Activated CD4-positive, alpha-beta T cell treated with anti-CD3 and anti-CD28 coated beads for 48 hours (primary cell): ENCODE data around the gene RBM44.
A peak's percentile ranks its signal among the peaks of the same experiment; 100 is the strongest.
"Not testable (repeated sequence)": the region's sequence is repeated elsewhere in the genome, so short reads cannot be mapped to it uniquely, and the experiment has no call there.

Experiments used
- DNase-seq: peaks from one replicate; pipeline ENCODE4 v3.0.0-alpha.2; 2020

Gene RBM44, protein sequence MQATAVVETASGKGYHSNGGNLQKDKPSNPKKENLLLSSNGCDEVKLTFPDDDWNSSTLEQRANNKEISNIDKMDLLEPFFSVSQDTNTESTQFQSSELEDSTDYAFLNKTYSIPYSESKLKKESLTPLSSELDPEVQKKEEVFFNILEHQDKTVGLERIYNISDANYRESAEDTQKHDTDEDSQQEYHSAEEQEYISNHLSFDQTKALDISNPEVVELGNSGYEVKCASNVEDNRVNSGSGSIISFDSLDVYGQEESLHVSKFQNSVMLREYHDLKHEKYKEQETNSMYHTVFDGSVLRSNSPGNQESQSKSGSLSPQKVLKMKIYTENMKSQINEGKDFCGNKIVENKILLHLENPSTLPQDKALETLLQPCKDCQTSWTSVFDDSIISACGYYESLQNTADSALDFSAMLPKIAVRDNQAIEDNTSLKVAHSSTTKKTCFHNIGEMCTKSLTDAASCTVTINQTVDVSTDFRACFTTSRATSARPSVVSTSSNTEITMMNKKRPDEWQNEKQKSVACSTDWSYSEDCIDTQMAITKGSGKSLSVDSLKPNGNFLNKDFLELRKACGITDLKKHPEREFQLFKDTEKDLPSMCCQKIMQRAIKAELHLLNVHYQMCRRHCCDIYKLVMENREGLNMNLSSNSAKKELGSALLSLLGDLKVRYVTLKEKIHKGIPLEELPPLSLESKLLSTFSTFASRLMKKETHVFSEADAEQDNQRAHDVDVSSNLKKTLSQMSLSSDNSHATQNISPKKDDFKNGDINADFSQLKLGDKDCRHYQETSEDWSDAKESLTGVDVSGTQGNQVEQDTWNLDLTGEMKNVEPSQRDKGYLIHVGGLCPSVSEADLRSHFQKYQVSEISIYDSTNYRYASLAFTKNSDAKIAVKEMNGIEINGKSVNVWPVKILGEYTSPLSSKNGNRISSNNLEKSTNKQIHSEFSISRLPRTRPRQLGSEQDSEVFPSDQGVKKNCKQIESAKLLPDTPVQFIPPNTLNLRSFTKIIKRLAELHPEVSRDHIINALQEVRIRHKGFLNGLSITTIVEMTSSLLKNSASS

DNA sequence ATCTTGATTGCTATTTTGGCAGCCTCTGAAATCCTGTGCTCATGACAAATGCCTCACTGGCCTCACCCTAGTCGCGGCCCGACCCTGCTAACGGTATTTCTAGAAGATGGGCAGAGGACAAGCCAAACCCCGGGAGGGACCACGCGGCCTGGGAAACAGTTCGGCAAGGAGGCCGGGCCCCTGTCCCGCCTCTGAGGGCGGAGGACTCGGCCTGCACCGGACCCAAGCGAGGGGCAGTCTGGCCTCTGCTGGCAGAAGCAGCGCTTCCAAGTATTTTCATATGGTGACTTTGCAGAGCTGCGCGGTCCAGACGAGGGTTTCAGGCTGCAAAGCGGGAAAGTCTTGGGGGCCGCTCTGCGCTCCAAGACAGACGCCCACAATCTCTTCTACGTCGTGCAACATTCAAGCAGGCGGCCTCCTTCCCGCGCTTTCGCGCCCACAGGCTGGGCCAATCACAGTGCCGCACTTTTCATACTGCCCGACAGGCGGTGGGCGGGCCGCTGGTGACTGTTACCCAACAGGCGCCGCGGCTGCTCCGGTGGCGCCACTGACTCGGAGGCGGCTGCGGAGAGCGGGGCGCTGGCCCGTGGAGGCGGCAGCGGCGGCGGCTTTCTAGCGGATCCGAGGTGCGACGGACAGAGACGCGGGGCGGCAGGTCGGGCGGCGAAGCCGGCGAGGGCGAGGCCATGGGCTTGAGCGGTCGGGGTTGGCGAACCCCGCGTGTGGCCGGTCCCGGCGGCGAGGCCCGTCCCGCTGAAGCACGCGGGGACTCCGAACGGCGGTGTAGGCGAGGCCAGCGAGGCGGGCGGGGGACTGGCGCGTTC, at the start of gene RBM44:
TSS of gene RBM44 (plus strand) at position 544 of the 824 bp plus-strand sequence. CDS start 14,831 bp downstream, outside the sequence.
- DNase-seq = no peak

DNA sequence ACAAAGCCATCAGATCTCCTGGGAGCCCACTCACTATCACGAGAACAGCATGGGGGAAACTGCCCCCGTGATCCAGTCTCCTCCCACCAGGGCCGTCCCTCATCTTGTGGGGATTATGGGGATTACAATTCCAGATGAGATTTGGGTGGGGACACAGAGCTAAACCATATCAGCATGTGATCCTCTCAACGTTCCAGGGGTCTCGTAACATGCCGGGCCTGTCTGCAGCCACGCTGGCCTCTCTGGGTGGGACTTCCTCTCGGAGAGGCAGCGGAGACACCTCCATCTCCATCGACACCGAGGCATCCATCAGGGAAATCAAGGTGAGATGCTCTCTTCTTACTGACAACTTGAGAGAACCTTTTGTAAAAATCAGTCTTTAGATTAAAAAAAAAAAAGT, 49.6 kb upstream of the RBM44 start:
- no peak for DNase-seq

DNA sequence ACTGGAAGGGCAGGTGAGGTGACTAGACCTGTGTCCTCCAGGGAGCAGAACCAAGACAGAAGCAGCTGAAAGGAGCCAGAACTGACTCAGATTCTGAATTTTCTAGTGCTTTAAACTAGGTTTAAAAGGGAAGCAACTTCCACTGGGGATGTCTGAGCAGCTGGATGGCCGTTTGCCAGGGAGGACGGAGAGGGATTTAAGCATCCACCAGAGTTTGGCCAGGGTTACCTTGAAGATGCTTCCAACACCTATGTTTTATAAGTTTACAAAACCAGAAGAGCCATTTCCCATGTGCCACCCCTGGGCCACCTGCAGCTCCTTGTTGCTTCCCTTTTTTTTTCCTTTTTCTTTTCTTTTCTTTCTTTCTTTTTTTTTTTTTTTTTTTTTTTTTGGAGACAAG, 48.6 kb upstream of the RBM44 start:
- no peak for DNase-seq

DNA sequence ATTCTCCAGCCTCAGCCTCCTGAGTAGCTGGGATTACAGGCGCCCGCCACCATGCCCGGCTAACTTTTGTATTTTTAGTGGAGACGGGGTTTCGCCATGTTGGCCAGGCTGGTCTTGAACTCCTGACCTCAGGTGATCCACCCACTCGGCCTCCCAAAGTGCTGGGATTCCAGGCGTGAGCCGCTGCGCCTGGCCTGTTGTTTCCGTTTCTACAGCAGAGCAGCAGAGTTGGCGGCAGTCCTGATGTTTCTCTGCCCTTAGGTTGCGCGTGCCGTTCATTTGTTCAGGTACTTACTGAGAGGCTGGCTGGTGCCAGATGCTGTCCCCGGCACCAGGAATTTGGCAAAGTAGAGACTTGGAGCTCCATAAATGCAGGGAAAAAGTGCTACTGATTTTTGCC, 48.1 kb upstream of the RBM44 start:
- DNase-seq = not testable (repeated sequence)

DNA sequence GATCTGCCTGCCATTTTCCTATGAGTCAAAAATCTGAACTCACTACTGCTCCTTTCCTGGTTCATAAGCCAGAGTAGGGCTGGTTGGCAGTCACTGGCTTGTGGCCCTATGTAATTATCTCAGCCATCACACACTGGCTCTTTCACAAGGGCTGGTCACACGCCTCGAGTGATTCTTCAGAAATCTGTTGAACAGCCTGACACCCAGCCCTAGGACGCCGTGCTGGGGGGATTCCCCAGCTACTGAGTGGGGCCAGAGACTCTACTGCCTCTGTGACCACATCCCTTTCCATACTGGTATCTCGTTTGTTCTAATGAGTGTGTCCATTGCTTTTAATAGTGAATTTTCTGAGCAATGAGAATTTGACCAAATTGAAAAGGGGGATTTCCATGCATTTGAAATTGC, 45.8 kb upstream of the RBM44 start:
- peak; percentile 47 for DNase-seq

DNA sequence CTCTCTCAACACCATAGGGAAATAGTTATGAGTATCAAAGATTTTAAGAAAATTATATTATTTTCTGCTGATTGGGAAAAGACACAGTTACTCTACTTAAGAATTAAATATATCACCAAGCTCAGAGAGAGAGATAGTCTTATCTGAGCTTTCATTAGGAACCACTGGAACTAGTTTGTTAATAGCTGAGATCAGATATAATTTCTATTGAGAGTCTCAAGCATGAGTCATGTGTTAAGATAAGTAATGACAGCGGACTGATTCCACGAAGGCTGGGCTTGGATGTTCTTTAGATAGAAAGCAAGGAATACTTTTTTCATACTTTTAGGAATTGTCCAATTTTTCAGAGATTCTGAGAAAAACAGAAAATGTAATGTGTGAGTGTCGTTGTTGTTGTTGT, 44.4 kb upstream of the RBM44 start:
- no peak for DNase-seq

DNA sequence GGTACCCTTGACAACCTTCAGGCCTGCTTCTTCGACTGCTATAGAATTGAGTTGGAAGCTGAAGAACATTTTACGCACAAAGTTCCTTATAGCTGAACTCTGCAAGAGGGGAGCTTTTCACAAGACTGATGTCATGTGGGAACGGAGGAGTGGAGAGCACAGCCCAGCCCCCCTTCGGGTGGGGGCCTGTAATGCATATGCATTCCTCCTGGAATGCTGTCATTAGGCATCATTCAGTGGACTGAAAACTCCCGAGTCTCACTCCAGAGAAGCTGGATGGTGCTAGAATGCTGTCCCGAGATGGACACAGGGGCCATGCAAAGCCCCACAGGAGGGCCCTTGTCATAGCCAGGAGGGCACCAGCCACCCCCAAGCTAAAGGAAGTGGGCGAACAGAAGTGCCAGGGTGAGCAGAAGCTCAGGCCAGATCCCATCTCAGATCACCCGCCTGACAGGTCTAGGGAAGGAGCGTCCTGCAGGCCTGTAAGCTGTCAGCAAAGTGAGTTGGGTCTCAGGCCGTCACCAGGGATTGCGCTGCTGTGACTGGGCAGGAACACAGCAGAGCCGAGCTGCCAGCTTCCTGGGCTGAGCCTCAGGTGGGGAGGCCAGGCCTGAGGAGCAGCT, 43.8 kb upstream of the RBM44 start:
- DNase-seq = no peak

DNA sequence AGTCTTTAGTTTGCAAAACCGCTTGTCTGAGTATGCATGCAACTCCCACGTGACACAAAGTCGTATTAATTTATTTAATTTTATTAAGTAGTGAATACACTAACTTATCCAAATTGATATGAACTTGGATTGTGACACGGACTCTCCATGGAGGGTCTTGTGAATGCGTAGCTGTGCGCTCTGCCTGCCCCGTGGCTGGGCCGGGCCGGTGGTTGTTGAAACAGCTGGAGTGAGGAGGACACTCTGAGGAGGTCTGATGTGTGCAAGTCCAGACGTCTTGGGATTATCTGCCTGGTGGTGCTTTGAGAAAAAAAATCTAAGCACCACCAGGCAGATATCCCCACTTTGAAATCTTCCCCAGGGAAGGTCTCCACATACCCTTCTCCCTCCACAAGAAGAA, 41.0 kb upstream of the RBM44 start:
- DNase-seq = no peak

DNA sequence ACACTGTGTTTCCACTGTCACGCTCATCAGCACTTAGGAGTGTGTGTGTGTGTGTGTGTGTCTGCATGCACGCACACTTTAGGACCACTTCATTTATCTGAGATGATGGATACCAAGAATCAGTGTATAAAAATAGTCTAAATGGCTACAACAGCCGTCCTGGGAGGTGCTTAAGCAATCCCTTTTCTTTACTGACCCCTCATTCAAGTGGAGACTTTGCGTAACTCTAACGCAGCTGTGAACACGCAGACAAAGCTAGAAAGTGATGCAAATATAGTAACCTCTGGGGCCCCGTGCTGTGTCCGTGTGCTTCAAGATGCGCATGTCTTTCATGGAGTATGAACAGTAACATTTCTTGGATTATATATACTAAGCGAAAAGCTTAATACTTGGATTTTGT, 40.4 kb upstream of the RBM44 start:
- no peak for DNase-seq

DNA sequence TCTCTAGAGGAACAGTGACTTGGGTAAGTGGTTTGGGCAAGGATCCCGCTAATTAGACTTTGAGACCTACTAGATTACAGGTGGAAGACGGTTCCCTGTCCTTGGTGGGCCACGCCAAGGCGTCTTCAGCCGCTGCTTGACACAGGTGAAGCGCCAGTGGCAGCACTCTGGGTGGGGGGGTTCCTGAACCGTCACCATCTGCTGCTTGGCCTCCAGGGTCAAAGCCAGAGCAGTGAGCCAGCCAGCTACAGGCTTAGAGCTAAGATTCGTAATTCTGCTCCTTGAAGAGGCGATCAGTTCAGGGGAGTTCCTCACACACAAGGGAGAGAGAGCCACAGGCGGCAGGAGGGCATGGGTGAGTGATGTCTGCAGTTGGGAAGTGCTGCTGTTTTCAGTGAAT, 39.4 kb upstream of the RBM44 start:
- DNase-seq = no peak

DNA sequence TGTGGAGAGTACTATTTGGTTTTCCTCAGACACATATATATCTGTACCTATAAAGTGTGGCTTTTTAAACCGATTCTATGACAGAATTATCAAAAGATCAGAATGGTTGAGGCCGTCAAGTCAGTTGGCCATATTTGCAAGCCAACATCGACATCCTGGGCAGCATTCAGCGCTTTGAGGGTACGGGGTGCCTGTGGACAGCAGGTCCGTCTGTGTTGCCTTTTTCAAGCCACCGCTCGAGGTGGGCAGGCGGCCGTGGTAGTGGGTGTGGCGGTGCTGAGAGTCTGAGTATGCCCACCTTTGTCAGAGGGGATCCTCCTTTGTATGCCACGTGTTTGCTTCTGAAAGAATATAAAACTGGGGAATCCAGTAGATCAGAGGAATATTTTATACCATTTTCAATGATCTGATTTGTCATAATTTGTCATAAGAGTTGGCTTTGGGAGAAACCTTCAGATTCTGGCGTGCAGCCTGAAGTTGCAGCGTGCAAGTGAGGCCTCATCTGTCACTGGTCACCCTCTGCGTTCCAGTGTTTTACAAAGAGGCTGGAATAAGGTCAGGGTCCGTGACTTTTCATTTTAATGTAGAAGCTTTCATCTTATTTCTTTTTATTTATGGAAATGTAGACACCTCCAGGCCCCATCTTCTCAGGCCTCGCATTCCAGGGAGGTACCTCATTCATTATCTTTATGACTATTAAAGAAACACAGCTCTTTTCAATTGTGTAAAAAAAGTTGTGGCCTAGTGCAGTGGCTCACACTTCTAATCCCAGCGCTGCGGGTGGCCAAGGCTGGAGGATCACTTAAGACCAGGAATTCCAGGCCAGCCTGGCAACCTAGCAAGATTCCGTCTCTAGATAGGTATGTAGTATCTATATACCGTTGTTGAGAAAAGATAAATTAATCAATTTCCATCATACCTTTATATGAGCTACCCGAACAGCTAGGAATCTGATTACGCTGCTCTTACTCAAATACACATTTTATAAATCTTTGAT, 37.8 kb upstream of the RBM44 start:
- no peak for DNase-seq

DNA sequence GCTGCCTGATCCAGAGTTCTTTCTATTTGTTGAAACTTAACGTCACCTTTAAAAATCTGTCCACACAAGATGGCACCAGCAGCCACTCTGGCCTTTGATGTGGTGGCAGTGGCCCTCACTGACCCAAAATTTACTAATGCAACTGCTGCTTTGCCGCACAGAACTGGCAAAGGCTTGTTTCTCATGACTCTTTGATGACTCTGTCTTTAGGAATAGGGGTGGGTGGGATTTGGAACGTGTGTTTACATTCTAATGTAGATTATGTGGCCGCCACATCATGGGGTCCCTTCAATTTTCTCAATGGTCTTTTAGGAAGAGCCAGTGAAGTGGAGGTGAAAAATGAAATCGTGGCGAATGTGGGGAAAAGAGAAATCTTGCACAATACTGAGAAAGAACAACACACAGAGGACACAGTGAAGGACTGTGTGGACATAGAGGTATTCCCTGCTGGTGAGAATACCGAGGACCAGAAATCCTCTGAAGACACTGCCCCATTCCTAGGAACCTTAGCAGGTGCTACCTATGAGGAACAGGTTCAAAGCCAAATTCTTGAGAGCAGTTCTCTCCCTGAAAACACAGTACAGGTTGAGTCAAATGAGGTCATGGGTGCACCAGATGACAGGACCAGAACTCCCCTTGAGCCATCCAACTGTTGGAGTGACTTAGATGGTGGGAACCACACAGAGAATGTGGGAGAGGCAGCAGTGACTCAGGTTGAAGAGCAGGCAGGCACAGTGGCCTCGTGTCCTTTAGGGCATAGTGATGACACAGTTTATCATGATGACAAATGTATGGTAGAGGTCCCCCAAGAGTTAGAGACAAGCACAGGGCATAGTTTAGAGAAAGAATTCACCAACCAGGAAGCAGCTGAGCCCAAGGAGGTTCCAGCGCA, 36.0 kb upstream of the RBM44 start:
- DNase-seq = not testable (repeated sequence)

DNA sequence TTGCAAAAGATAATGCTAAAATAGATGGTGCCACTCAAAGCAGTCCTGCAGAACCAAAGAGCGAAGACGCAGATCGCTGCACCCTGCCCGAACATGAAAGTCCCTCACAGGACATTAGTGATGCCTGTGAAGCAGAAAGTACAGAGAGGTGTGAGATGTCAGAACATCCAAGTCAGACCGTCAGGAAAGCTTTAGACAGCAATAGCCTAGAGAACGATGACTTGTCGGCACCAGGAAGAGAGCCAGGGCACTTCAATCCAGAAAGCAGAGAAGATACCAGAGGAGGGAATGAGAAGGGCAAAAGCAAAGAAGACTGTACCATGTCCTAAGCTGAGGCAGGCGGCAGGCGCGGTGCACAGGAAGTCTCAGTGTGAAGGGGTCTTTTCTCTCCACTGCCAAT, 34.8 kb upstream of the RBM44 start:
- DNase-seq = no peak

DNA sequence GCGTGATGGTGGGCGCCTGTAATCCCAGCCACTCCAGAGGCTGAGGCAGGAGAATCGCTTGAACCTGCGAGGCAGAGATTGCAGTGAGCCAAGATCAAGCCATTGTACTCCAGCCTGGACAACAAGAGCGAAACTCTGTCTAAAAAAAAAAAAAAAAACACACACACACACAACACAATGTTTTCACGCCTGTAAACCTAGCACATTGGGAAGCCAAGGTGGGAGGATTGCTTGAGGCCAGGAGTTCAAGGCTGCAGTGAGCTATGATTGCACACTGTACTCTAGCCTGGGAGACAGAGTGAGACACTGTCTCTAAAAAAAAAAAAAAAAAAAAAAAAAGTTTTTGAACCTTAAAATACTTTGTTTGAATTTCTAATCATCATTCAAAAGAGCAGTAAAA, 33.5 kb upstream of the RBM44 start:
- DNase-seq = not testable (repeated sequence)

DNA sequence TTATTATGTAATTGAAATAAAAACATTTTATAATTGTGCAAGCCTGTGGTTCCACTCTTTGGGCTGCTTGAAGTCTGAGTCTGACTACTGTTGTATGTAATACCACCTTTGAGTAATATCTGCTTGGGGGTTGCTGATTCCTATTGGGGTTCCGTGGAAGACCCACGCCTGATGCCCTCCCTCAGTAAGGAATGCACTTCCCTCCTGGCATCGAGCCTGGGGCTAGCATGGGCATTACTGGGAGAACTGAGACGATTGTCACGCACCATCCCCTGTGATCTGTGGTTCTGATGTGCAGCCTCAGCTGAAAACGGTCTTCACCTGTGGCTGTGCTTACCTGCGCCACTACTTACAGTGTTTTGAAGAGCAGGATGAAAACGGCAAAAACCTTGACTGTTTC, 32.7 kb upstream of the RBM44 start:
- no peak for DNase-seq

DNA sequence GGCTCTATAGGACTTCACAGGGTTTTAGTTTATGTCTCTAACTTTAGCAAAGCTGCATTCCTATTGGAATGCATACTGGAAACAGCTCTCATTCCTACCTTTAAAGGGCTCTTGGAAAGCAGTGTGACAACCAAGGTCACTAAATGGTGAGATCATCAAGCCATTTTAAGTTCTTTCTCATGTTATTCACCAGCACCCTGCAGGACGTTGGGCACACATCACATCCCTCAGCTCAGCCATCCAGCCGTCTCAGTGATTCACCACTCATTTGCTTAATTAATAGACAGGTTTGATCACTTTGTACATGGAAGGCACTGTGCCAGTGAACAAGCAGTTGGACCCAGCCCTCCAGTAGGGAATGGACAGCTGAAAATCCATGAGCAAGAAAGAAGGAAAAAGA, 32.2 kb upstream of the RBM44 start:
- no peak for DNase-seq

DNA sequence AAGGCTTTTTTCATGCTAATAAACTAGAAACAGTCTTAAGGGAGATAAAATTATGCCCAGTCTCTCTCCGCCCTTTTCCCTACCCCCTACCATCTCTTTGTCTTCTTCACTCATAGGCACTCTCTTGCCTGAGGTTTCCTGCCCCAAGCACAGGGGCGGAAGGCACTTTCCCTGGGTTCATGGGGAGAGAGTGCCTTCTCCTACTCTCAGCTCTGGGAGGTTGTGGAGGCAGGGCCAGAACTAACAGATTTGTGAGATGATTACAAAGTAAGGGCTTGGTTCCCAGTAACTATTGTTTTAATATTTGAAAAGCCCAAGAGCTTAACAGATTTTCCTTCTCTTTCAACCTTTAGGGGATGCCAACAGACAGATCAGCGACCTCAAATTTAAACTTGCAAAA, 26.1 kb upstream of the RBM44 start:
- no peak for DNase-seq

DNA sequence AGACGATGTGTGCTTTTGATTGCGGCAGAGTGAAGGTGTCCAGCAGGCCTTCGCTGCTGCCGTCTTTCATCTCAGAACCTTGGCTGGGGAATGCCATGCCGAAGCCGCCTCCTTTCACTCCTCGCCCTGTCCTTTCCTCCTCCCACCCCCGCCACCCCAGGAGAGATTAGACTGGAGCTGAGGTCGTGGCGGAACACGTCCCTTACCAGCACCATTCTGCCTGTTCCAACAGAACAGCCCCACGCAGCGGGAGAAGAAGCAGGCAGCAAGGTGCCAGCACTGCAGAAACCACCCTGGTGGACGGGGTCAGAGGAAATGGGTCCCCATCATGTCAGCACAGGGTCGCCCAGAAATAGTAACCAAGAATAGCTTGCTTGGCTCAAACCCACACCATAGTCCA, 24.8 kb upstream of the RBM44 start:
- no peak for DNase-seq

DNA sequence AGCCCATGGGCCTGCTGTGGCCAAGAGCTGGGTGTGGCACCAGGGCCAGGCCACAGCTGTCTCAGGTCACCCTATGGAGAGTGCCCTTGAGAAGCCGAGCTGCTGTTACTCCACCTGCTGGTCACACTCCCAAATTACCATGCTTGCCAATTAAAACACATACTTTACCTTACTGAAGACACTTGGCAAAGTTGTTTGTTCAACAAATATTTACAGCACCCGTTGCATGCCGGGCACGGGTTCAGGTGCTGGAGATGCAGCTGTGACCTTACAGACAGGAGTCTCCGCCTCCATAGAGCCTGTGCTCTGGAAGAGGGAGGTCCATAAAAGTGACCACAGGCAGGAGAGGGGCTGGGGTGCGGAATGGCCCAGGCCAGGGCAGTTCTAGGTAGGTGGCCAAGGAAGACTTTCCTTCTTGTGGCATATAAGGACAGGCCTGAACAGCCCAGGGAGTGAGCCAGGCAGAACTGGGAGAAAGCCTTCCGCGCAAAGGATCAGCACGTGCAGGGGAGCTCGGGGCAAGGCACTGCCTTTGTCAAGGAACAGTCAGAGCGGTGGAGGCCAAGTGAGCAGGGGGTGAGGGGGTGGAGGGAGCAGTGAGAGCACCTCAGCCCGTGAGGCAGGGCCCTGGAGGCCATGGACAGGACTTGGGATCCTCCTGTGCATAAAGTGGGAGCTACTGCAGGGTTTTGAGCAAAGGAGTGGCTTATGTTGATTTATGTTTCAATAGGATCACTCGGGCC, 23.6 kb upstream of the RBM44 start:
- DNase-seq = peak; percentile 66
